ENCODE measurements around the gene ZNF692. TPM values are rescaled to one million over a fixed set of nuclear protein-coding genes. Genes with fewer than 3 reads are reported as not detected.

Gene ZNF692, protein sequence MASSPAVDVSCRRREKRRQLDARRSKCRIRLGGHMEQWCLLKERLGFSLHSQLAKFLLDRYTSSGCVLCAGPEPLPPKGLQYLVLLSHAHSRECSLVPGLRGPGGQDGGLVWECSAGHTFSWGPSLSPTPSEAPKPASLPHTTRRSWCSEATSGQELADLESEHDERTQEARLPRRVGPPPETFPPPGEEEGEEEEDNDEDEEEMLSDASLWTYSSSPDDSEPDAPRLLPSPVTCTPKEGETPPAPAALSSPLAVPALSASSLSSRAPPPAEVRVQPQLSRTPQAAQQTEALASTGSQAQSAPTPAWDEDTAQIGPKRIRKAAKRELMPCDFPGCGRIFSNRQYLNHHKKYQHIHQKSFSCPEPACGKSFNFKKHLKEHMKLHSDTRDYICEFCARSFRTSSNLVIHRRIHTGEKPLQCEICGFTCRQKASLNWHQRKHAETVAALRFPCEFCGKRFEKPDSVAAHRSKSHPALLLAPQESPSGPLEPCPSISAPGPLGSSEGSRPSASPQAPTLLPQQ
- total RNA-seq, result 10 to 100 TPM; 18.4 to 30.6 (median 24.8) TPM

DNA sequence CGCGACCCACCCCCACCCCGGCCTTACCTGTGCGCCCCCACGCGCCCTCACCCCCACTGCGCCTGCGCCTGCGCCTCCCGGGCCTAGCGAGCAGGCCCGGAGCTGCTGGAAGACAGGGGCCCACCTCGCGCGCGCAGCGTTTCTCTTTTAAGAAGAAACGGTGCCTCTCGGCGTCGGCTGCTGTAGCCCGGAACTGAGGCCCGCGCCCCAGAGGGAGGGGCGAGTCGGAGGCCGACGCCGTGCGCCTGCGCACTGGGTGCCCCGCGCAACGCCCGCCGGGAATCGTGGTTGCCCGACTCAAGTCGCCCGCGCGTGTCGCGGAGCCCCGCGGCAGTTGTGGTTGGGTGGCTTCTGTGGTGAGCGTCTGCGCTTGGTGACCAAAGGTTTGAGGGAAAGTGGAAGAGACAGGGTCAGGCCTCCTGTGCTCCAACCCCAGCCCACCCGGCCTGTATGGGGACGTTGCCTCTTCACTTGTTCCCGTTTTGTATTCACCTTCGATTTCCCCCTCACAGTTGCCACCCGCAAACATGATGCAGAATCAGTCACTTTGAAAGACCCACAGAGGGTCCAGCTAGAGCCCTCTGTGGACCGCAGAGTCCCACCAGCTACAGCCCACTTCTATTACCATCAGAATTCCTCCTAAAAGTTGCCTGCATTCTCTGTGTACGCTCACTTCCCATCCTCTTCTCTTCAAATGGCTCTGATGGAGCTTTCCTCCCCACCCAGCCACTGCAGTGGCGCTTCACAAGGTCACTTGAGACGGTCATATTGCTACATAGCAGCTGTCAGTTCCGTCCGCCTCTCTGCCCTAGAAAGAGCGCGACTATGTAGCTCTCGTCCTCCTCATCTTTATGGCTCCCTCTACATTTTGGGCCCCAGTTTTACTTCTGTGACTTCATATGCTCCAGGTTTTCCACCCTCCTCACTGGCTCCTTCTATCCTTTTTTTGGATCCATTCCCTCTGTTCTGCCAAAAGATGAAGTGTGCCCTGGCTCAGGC, at the start of gene ZNF692:
ZNF692 (minus strand) TSS at position 195 of the 999 bp plus-strand sequence. CDS start 776 bp downstream, outside the sequence.
- peak; percentile 92 for ATAC-seq (ENCODE audit: low FRiP score)
- peak; percentile 85 for DNase-seq (ENCODE audit: low spot score)
- TF ChIP-seq, protein P1, sequence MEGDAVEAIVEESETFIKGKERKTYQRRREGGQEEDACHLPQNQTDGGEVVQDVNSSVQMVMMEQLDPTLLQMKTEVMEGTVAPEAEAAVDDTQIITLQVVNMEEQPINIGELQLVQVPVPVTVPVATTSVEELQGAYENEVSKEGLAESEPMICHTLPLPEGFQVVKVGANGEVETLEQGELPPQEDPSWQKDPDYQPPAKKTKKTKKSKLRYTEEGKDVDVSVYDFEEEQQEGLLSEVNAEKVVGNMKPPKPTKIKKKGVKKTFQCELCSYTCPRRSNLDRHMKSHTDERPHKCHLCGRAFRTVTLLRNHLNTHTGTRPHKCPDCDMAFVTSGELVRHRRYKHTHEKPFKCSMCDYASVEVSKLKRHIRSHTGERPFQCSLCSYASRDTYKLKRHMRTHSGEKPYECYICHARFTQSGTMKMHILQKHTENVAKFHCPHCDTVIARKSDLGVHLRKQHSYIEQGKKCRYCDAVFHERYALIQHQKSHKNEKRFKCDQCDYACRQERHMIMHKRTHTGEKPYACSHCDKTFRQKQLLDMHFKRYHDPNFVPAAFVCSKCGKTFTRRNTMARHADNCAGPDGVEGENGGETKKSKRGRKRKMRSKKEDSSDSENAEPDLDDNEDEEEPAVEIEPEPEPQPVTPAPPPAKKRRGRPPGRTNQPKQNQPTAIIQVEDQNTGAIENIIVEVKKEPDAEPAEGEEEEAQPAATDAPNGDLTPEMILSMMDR (IDR thresholded peaks at IDR 0.05), result no peak

DNA sequence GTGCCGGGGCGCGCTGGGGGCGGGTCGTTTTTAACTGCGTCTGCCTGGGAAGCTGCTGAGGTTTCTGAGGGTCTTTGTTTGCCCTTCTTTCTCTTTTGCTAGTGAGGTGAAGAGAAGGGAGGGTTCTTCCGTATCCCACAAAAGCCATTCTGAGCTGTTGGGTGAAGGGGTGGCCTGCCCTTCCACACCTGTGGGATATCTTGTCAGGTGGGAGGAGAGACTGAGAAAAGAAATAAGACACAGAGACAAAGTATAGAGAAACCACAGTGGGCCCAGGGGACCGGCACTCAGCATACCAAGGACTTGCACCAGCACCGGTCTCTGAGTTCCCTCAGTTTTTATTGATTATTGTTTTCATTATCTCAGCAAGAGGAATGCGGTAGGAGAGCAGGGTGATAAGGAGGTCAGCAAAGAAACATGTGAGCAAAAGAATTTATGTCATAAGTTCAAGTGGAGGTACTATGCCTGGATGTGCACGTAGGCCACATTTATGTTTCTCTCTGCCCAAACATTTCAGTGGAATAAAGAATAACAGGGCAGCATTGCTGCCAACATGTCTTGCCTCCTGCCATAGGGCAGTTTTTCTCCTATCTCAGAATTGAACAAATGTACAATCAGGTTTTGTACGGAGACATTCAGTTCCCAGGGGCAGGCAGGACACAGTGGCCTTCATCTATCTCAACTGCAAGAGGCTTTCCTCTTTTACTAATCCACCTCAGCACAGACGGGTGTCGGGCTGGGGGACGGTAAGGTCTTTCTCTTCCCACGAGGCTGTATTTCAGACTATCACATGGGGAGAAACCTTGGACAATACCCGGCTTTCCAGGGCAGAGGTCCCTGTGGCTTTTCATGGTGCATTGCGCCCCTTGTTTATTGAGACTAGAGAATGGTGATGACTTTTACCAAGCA, 48.1 kb upstream of the ZNF692 start:
- DNase-seq (ENCODE audit: low spot score) (no peak), ATAC-seq (ENCODE audit: low FRiP score) (peak; percentile 15)

DNA sequence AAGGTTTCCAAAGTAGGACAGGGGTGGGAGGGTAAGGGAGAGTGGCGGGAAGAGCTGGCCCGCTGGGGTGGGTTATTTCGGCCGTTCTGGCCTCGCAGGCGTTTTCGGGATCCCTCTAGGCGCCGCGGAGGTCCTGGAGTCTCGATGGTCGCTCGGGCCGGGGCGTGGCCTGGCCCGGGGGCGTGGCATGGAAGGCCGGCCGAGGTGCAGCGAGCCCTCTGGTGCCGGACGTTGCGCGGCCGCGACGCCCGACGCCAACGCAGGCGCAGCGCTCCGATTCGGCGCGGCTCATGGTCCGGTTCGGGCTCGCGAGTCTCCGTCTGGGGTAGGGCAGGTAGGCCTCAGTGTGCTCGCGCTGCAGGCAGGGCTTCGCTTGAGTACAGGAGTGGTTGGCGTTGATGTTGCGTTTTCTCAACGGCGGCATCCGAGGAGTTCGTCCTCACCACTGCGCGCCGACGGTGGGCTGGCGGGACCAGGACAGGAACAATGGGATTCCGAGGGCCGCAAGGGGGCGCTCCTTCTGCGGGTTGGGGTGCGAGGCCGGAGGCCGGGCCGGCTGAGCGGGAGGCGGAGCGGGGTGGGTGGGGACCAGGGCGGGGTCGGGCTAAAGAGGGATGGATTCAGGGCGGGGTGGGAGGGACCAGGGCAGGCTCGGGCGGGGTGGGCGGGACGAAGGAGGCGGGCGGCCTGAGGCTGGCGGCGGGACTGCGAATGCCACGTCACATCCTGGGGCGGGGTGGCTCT, 47.3 kb upstream of the ZNF692 start, which contains the start of gene PGBD2:
PGBD2 (plus strand) TSS at position 227 of the 744 bp plus-strand sequence. CDS start 7,628 bp downstream, outside the sequence.
- DNase-seq (ENCODE audit: low spot score) (peak; percentile 93), ATAC-seq (ENCODE audit: low FRiP score) (peak; percentile 98)
- TF ChIP-seq, protein P1 (IDR thresholded peaks at IDR 0.05), result peak in 1 of 3 donors; percentile 34

More for the DNA sequence above, 48.1 kb upstream of the ZNF692 start:
- TF ChIP-seq, protein P1 (IDR thresholded peaks at IDR 0.05), result no peak

DNA sequence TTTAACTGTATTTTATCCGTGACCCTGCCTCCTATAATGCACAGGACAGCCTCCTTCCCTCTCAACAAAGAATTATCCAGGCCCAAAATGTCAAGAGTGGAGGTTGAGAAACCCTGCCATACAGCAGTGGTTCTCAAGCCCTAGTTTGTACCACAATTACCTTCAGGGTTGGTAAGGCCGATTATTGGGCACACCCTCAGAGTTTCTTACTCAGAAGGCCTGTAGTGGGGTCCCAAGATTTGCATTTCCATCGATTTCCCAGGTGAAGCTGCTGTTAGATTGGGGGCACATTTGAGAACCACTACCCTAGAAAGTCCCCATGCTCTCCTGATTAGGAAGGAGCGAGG, 46.8 kb upstream of the ZNF692 start:
- ATAC-seq (ENCODE audit: low FRiP score), result peak; percentile 2
- no peak for DNase-seq (ENCODE audit: low spot score)
- TF ChIP-seq, protein P1 (IDR thresholded peaks at IDR 0.05), result no peak

DNA sequence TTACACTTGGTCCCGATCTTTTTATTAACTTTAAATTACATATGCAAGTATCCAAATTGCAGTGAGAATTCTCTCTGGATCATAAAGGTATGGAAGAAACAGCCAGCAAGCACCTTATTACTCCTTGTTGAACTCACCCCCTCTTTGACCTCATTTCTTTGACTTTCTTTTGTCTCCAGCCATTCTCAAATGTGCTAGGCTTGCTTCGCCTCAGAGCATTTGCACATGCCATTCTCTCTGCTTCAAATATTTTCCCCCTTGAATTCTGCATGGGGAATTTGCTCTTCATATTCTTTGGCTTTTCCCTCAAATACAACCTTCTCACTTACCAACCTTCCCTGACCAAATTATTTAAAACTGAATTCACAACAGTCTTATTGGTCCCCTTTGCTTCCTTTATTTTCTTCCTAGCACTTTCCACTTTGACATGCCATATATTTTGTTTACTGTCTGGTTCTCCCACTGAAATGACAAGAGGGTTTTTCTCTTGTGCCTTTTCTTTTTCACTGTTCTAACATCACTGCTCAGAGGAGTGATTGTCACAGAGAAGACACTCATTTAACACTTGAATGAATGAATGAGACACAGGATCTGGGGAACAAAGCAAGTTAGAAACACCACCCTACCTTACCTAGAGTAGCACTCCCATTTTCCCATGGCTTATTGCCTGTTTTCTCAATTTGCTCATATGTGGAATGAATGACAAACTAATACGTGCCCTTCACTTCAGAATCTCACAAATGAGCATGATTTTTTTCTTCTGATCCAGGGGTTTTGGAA, 45.7 kb upstream of the ZNF692 start:
- TF ChIP-seq, protein P1 (IDR thresholded peaks at IDR 0.05), result no peak
- ATAC-seq (ENCODE audit: low FRiP score) (no peak), DNase-seq (ENCODE audit: low spot score) (no peak)

Data from omental fat pad (tissue), 4 donors.